ENCODE measurements around the gene EXT2. TPM values are rescaled to one million over a fixed set of nuclear protein-coding genes. Genes with fewer than 3 reads are reported as not detected.

The EXT2 gene
- total RNA-seq, 1 donor from 2014 or later = 106 TPM

DNA sequence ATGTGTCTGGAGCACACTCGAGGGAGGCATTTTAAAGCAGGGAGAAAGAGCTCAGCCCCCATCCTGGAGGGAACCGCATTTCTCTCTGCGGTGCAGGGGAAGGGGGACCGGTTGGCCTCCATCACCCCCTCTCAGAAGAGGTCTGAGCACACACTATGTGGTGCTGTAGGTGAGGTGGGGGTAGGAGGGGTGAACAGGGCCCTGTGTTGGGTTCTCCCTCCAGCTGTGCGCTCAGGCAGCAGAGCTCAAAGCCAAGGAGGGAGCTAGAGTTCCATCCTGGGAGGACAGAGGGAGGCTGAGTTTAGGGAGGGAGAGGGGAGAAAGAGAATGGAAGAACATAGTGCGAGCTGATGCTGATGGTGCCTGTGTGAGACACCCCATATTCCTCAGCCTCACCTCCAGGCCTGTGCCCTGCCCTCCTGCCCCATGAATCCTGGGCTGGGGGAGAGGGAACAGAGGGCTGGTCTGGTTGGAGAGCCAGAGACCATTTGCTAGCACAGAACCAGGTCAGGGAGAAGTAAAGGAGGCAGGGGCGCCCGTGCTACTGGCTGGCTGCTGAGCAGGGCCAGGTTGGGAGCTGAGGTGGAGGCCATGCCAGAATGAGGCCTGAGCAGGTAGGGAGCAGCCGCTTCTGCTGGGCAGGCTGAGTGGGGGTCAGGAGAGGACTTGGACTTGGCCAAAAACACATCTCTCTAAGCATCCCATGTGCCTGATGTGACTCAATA is 170.7 kb downstream of the EXT2 start:
- Mint-ChIP-seq H3K36me3 (ENCODE audit: low read depth) (no peaks in the 10 kb centered on the region), H3K27ac (ENCODE audit: unreplicated experiment) (no peak overlapping the region), H3K27me3 (ENCODE audit: low read depth) (no peaks in the 10 kb centered on the region), H3K4me3 (ENCODE audit: unreplicated experiment) (no peak overlapping the region), H3K4me1 (ENCODE audit: low read depth) (peaks cover 24% of the 10 kb centered on the region), H3K9me3 (ENCODE audit: low read depth) (no peaks in the 10 kb centered on the region)
- TF ChIP-seq, protein P1, sequence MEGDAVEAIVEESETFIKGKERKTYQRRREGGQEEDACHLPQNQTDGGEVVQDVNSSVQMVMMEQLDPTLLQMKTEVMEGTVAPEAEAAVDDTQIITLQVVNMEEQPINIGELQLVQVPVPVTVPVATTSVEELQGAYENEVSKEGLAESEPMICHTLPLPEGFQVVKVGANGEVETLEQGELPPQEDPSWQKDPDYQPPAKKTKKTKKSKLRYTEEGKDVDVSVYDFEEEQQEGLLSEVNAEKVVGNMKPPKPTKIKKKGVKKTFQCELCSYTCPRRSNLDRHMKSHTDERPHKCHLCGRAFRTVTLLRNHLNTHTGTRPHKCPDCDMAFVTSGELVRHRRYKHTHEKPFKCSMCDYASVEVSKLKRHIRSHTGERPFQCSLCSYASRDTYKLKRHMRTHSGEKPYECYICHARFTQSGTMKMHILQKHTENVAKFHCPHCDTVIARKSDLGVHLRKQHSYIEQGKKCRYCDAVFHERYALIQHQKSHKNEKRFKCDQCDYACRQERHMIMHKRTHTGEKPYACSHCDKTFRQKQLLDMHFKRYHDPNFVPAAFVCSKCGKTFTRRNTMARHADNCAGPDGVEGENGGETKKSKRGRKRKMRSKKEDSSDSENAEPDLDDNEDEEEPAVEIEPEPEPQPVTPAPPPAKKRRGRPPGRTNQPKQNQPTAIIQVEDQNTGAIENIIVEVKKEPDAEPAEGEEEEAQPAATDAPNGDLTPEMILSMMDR (IDR thresholded peaks at IDR 0.05) = no peak
- DNase-seq (ENCODE audit: low spot score) = no peak

DNA sequence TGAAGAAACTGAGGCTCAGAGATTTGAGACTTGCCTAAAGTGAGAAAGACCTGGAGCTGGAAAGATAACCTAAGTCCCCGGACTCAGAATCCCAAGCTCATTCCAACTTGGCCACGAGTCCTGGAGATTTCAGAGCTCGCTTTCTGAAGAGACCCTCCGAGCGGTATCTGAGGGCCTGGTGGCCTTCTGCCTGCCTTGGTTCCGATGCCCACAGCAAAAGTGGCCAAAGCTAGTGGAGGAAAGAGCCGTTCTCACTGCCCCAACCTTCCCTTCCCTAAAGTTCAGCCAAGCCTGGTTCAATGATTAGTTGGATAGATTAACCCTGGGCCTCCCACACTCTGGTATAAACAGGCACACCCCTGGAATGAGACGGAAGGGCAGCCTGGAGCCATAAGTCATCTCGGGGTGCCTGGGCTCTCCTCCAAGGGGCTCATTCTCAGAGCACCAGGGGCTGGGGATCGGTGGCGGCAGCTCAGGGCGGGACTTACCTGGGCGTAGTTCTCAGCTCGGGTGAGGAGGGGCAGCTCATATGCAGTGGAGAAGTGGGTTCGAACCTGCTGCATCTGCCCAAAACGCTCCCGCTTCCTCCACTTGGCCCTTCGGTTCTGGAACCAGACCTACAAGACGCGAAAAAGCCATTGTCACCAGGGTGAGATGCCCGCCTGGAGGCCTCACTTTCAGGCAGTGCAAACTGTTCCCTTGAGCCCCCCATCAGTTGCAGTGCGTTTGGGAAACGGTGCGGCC is 171.7 kb downstream of the EXT2 start:
- no peak overlapping the region for H3K4me3 Mint-ChIP-seq (ENCODE audit: unreplicated experiment)
- H3K27ac Mint-ChIP-seq (ENCODE audit: unreplicated experiment) = no peak overlapping the region
- H3K4me1 Mint-ChIP-seq (ENCODE audit: low read depth) = peaks cover 24% of the 10 kb centered on the region
- DNase-seq (ENCODE audit: low spot score) = no peak
- TF ChIP-seq, protein P1 (IDR thresholded peaks at IDR 0.05) = no peak
- H3K9me3 Mint-ChIP-seq (ENCODE audit: low read depth) = no peaks in the 10 kb centered on the region
- no peaks in the 10 kb centered on the region for H3K27me3 Mint-ChIP-seq (ENCODE audit: low read depth)
- no peaks in the 10 kb centered on the region for H3K36me3 Mint-ChIP-seq (ENCODE audit: low read depth)

GRCh38 chr11:44267750-44268613 is 172.5 kb downstream of the EXT2 start:
- TF ChIP-seq, protein P1 (IDR thresholded peaks at IDR 0.05) = no peak
- H3K27me3 Mint-ChIP-seq (ENCODE audit: low read depth) = no peaks in the 10 kb centered on the region
- H3K27ac Mint-ChIP-seq (ENCODE audit: unreplicated experiment) = no peak overlapping the region
- no peak overlapping the region for H3K4me3 Mint-ChIP-seq (ENCODE audit: unreplicated experiment)
- H3K9me3 Mint-ChIP-seq (ENCODE audit: low read depth) = no peaks in the 10 kb centered on the region
- H3K36me3 Mint-ChIP-seq (ENCODE audit: low read depth) = no peaks in the 10 kb centered on the region
- H3K4me1 Mint-ChIP-seq (ENCODE audit: low read depth) = peaks cover 24% of the 10 kb centered on the region
- DNase-seq (ENCODE audit: low spot score) = no peak

- H3K4me3 Mint-ChIP-seq (ENCODE audit: unreplicated experiment) = no peak overlapping the region
- no peak overlapping the region for H3K27ac Mint-ChIP-seq (ENCODE audit: unreplicated experiment)
- H3K27me3 Mint-ChIP-seq (ENCODE audit: low read depth) = no peaks in the 10 kb centered on the region
- TF ChIP-seq, protein P1 (IDR thresholded peaks at IDR 0.05) = no peak
- no peaks in the 10 kb centered on the region for H3K36me3 Mint-ChIP-seq (ENCODE audit: low read depth)
- no peak for DNase-seq (ENCODE audit: low spot score)
- H3K9me3 Mint-ChIP-seq (ENCODE audit: low read depth) = no peaks in the 10 kb centered on the region
- peaks cover 24% of the 10 kb centered on the region for H3K4me1 Mint-ChIP-seq (ENCODE audit: low read depth)
These were observed 173.2 kb downstream of the EXT2 start for GRCh38 chr11:44268614-44269080.
